HTERT RPE-1 (cell line): ENCODE data around the gene ADARB1.

ENCODE experiments used
- in situ Hi-C: fragments of 300-500 bp; cut with MboI; formaldehyde crosslinking; loops from 4 replicates; pipeline ENCODE4 v1.14.3; 2020; ENCODE audit warnings: low sequenced_read_pairs

The ADARB1 gene

DNA sequence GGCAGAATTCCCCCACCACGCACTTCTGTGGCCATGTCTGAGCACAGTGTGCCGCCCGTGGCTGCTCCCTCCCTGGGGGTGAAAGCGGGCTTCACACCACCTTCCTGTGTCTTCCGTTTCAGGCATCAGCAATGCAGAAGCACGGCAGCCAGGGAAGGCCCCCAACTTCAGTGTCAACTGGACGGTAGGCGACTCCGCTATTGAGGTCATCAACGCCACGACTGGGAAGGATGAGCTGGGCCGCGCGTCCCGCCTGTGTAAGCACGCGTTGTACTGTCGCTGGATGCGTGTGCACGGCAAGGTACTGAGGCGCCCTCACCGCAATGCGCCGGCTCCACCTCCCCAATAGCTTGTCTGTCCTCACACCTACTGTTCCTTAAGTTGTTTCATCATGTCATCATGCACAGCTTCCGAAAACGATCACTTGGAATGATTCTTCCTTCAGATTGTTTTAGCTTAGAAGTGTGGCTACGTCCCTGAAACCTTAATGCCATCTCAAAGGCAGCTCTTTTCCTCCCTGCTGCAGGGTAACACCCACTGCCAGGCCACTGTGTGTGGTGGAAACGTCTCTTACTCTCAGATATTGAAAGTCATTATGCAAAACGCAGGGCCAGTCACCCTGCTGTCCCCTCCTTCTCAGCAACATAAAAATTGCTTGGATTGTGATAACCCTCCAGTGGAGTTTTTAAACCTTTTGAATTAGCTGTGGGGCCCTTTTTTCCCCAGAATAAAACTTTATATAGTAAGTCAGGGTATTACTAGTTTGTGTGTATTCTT lies 146.5 kb downstream of the ADARB1 start:
- in situ Hi-C loops = no loop called here

DNA sequence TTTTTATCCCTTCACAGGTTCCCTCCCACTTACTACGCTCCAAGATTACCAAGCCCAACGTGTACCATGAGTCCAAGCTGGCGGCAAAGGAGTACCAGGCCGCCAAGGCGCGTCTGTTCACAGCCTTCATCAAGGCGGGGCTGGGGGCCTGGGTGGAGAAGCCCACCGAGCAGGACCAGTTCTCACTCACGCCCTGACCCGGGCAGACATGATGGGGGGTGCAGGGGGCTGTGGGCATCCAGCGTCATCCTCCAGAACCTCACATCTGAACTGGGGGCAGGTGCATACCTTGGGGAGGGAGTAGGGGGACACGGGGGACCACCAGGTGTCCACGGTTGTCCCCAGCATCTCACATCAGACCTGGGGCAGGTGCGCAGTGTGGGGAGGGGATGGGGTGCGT lies 147.6 kb downstream of the ADARB1 start:
- in situ Hi-C loops = no loop called here

DNA sequence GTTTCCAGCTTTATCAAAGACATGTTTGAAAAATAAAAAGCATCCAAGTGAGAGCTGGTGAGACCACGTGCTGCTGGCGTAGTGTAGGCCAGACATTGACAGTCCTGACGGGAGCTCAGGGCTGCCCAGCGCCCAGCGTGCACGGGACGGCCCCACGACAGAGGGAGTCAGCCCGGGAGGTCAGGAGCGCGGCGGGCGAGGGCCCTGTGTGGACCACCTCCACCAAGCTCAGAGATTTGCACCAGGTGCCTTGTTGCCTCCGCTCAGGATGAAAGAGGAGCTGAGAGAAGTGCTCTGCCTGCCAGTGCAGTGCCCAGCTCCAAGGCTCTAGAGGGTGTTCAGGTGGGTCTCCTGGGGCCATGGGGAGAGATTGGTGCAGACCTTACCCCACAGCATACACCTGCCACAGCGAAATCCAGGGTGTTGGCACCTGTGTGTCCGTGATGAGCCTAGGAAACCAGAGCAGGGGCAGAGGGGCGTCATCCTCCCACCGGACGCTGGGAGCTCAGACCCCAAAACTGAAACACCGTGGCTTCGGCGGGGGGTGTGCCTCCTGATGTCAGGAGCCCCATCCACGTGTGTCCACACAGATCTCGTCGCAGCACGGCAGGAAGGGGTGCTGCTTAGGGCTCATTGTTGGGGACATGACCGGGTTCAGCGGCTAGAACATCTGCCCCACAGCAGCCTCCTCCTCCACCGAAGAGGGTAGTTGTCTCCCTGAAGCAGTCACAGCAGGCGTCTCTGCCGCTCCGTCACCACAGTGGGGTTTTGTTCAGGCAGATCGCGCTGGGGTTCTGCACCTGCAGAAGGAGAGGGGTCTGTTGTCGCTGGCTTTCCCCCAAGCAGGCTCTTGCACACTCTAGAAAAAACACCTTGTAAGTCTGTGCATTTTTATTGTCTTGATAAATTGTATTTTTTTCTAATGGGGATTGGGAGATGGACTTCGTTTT lies 149.1 kb downstream of the ADARB1 start:
- in situ Hi-C loops = no loop called here

DNA sequence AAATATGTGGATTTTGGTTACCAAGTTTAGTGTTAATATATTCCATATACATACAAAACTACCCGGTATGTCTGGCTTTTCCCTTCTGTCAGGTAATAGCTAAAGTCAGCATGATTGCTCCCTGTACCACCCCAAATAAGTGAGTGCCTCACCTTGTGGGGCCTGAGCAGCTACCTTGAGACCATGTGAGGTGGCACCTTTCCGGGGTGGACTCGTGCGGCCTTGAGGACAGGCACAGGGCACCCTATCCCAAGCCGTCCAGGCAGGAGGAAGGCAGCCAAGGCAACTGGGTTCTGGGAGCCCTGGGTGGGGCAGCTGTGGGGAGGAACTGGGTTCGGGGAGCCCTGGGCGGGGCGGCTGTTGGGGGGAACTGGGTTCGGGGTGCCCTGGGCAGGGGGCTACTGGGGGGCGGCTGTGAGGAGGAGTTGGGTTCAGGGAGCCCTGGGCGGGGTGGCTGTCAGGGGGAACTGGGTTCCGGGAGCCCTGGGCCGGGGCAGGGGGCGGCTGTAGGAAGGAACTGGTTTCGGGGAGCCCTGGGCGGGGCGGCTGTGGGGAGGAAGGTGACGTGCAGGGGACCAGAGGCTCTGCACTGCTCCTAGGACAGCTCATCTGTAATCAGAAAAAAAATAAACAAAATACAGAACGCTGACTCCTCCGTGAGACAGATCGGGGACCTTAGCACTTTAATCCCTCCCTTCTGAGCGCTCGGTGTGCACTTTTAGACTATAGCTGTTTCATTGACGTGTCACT lies 150.0 kb downstream of the ADARB1 start:
- in situ Hi-C loops = no loop called here

DNA sequence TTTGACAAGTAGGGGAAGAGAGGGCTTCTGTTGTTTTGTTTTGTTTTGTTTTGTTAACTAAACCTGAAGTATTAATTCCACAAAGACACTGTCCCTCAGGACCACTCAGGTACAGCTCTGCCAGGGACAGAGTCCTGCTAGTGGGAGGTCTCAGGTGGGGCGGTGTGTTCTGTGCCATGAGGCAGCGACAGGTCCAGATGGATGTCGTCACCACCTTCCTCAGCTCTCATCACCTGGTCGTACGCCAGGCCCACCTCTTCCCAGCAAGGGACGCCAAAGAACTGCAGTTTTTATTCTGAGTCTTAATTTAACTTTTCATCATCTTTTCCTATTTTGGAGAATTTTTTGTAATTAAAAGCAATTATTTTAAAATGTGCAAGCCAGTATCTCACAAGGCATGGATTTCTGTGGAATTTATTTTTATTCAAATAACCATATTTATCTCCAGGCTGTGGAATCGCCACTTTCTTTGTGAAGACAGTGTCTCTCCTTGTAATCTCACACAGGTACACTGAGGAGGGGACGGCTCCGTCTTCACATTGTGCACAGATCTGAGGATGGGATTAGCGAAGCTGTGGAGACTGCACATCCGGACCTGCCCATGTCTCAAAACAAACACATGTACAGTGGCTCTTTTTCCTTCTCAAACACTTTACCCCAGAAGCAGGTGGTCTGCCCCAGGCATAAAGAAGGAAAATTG lies 150.8 kb downstream of the ADARB1 start:
- in situ Hi-C loops = no loop called here

DNA sequence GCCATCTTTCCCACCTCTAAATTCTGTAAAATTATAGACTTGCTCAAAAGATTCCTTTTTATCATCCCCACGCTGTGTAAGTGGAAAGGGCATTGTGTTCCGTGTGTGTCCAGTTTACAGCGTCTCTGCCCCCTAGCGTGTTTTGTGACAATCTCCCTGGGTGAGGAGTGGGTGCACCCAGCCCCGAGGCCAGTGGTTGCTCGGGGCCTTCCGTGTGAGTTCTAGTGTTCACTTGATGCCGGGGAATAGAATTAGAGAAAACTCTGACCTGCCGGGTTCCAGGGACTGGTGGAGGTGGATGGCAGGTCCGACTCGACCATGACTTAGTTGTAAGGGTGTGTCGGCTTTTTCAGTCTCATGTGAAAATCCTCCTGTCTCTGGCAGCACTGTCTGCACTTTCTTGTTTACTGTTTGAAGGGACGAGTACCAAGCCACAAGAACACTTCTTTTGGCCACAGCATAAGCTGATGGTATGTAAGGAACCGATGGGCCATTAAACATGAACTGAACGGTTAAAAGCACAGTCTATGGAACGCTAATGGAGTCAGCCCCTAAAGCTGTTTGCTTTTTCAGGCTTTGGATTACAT lies 151.5 kb downstream of the ADARB1 start:
- in situ Hi-C loops = no loop called here

DNA sequence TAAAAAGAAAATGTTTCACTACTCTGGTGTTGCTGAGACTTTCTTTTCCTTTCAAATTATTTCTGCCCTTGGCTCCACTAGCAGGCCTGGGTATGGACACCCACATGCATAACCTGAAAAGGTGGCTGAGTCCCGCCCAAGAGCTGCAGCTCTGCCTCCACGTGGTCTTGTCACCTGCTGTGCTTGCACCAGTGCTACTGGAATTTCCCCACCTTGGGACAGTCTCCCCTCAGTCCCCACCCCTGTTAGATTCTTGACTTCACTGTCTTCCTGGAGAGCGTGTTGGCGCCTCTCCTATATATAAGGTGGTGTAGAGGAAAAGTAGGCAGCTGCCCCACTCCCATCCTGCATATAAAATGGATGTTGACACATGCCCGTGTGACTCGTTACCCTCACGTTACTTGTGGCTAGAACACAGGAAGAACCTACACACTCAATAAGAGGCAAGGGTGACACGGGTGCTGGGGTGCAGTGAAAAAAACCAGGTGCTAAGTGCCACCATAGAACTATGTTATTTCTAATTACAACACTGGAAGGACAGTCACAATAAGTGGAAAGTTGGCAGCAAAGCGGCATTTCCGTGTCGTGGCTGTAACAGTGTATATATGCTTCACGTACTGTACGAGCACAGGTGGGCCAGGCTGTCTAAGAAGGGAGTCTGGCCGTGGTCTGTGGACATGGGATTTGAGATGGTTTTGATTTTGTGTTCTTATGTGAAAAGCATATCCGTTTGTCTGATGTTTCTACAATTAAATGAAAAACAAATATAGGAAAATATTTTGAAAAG lies 152.4 kb downstream of the ADARB1 start:
- in situ Hi-C loops = no loop called here

DNA sequence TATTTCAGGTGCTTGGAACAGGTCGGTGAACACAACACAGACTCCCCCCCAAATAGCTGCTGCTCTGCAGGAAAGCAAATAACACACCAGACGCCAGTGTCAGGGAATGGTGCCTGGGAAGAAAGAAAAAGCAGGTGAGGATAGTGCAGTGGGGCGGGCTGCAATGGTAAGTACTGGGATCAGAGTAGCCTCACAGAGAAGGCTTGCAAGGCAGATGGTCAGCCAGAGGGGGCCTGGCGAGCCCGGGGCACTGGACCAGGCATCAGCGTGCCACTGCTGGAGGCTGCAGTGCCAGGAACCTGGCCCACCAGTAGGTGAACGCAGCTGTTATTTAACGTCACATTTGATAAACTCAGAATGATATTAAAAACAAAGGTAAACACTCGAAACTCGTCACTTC lies 153.4 kb downstream of the ADARB1 start:
- in situ Hi-C loops = no loop called here

DNA sequence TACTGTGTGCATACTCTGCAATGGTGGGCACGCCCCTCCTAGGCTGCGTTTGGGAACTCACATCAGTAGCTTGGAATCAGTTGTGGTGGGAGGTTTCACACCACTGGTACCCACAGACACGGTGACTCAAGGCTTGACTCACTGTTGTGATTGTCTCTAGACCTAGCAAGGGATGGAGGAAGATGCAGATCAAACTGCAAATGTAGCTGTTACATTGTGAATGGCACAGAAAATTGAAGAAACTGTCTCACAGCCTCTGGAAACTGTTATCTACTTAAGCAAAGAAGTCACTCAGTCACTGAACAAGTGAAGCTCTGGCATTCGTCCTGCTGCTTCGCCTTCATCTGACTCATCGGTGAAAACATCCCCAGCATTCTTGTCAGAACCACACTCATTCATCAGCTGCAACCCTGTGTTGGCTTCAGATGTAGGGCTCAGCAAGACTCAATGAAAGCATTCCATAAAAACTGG lies 153.8 kb downstream of the ADARB1 start:
- in situ Hi-C loops = no loop called here

DNA sequence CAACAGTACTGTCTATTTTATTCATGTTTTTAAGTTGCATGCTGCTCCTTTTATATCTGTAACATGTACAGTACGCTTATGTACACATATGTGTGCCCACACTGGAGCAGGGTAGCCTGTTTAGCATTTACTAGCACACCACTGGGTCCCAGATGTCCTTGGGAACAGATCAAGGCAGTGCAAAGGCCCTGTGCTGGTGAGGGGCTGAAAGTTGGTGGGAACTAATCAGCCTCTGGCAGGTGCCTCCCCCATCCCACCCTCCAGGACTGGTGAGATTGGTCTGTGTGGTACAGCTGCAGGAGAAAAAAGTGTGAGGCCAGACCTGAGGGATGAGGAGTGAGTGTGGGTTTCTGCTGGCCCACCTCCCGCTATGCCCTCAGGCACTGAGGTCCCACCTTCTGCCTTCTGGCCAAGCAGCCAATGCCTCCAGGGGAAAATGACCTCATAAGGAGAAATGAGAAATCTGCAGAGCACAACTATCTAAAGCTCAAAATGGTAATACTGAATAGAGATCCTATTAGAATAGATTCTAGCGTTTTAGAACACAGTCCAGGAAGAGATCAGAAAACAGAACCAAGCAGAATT lies 154.4 kb downstream of the ADARB1 start:
- in situ Hi-C loops = no loop called here

DNA sequence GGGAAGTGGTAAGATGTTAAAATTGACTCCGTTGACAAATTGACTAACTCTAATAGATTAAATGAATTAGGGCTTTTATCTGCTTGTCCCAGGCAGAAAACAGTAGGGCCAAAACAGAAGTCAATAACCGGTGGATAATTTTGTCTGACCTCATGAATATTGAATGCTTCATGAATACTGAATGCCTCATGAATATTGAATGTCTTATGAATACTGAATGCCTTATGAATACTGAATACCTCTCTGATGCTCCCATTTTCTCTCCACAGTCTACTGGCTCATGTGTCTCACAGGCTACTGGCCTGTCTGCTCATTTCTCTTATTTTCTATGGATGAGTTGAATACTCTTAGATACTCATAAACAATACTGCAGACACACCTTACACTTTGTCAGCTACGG lies 157.3 kb downstream of the ADARB1 start:
- in situ Hi-C loops = no loop called here

DNA sequence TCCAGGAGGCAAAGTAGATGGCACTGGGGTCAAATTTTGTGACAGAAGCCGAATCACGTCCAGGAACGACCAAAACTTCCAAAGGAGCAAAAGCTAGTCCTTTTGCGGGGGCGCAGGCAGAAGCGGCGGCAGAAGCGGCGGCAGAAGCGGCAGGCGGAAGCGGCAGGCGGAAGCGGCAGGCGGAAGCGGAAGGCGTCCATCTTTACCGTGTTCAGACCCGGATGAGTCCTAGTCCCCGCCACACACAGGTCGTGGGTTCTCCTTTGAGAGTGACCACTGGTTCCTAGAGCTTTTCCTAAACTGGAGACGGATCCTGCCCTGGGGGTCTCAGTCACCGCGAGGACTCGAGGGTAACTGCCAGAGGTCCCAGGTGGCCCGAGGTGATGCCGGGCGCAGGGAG lies 159.7 kb downstream of the ADARB1 start:
- in situ Hi-C loops = no loop called here

DNA sequence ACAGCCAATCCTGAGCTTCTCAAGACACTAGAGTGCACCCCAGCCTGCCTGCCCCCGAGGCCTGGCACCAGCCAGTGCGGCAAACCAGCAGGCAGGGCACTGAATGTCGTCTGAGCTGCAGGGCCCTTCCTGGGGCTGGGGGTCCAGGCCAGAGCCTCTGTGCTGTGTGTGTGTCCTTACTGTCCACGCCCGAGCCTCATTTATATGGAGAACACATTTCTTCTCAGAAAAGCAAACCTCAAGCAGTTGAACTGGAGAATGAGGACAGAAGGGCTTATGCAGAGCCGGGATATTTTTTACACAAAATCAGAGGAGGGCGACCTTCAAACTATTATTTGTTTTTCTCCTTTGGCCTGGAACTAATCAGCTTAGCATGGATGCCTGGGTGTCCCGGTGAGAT lies 160.6 kb downstream of the ADARB1 start:
- in situ Hi-C loops = no loop called here

DNA sequence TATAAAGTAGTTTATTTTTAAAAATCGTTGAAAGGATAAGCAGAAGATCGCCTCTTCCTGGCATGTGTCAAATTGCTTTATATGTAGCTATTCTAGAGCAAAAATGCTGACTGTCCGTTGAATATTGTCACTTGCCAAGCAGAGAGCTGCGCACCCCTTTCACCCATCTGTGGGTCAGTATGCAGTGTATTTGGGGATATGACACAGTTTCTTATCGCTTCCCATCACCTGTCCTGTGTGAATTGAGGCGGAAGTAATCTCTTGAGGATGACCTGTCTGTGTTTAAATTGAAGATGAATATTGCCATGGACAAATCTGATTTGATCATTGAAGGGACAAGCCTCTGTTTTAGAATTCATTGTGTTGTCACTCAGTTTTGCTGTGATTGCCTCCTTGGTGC lies 161.1 kb downstream of the ADARB1 start:
- in situ Hi-C loops = no loop called here

DNA sequence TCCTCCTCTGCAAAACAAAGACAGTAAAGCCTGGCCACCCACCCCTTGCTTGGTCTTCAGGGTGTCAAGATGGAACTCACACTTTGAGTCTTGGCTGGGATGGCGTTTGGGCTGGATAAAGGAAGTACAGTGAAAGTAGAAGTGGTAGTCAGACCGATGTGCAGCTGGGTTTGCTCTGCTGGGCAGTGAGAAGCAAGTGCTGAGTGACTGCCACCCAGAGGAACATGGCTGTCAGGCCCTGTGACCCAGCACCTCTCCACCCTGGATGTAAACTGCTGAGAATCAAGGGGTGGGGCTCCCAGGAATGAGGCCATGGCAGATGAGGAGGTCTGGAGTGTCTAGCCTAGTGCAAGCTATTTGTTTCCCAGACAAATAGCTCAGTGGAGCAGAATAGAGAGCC lies 162.1 kb downstream of the ADARB1 start:
- in situ Hi-C loops = no loop called here

DNA sequence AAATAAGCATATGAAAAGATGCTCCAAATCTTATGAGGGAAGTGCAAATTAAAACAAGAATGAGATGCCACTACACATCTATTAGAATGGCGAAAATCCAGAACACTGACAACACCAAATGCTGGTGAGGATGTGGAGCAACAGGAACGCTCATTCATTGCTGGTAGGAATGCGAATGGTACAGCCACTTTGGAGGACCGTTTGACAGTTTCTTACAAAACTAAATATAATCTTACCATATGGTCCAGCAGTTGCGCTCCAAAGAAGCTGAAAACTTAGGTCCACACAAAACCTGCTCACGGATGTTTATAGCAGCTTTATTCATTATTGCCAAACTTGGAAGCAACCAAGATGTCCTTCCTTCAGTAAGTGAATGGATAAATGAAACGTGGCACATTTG lies 163.0 kb downstream of the ADARB1 start:
- in situ Hi-C loops = no loop called here

DNA sequence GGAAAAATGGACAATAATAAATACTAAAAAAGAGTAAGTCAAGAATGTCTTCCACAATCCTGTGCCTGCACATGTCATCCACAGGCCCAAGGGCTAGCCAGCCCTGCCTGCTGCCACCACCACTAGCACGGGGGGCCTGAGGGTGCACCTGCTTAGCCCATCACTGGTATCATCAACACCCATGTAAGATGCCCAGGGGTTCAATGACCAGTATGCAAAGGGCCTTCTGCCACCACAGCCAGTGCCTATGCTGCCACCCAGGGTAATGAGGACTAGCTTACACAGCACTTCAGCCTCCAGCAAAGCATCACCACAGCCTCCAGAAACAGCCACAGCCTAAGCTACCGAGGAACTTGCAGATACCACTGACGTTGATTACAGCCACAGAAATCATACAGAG lies 167.0 kb downstream of the ADARB1 start:
- in situ Hi-C loops = no loop called here

DNA sequence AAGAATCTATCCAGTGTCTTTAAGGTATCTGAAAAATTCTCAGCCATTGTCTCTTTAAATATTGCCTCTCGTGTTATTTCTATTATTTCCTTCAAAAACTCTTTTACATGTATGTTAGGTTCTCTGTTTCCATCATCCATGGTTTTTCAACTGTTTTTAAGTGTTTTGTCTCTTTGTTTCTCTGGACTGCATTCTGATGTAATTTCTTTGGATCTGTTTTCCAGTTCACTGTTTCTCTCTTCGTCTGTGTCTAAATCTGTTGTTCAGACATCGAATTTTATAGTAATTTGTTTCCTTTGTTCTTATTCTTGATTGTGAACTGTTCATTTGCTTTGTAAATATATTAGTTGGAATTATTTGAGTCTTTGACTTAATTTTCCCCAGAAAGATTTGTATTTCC lies 169.2 kb downstream of the ADARB1 start:
- in situ Hi-C loops = no loop called here

DNA sequence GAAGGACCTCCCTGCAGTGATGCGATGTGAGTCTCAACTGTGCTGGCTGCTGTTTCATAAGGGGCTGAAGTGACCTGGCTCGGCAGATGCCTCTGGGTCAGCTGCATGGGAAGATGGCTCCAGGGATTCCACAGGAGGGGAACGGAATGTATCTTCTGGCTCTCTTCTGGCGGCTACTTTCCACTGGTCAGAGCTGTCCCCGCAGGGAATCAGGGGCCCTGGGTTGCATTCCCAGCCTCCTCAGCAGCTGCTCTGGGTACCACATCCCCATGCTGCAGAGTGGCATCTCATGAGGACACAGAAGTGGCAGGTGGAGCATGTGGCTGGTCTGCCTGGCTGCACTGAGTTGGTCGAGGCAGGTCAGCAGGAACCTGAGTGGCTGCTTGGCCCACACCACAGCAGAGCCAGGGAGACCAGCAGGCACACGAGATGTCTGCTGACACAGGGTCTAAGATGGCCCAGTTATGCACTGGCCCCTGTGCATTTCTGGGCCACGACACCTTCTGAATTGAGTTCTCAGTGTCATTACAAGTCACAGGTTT lies 170.5 kb downstream of the ADARB1 start:
- in situ Hi-C loops = no loop called here
